PFSK-1 (cell line): ENCODE data around the gene MTTP.

Experiments used
- FOXP2 ChIP-seq: optimal IDR thresholded peaks from 2 replicates; pipeline ENCODE3; 2011; ENCODE audit warnings: borderline replicate concordance, control low read depth, inconsistent platforms; ENCODE audit not compliant: insufficient read depth; ENCODE audit errors: extremely low read length, extremely low read depth
- POLR2AphosphoS5 ChIP-seq: IDR thresholded peaks from 2 replicates; pipeline ENCODE4 v1.6.1; 2012; ENCODE audit warnings: low read depth, mild to moderate bottlenecking, control low read depth, low read length, moderate library complexity
- REST ChIP-seq, 2 experiments: IDR thresholded peaks; 2 replicates each; pipeline versions ENCODE4 v1.6.1 to v1.8.0; 2011 to 2012; ENCODE audit warnings: low read depth in 2 of 2, low read length in 2 of 2, control low read depth in 1 of 2, inconsistent platforms in 1 of 2, mild to moderate bottlenecking in 1 of 2, moderate library complexity in 1 of 2; ENCODE audit not compliant: insufficient read depth in 1 of 2
- SIN3A ChIP-seq: IDR thresholded peaks from 2 replicates; pipeline ENCODE4 v1.6.1; 2012; ENCODE audit warnings: mild to moderate bottlenecking, low read length, moderate library complexity, borderline replicate concordance; ENCODE audit not compliant: insufficient read depth
- TAF1 ChIP-seq: IDR thresholded peaks from 2 replicates; pipeline ENCODE4 v1.6.1; 2012; ENCODE audit warnings: low read length, control low read depth, borderline replicate concordance; ENCODE audit not compliant: insufficient read depth

MTTP gene

DNA sequence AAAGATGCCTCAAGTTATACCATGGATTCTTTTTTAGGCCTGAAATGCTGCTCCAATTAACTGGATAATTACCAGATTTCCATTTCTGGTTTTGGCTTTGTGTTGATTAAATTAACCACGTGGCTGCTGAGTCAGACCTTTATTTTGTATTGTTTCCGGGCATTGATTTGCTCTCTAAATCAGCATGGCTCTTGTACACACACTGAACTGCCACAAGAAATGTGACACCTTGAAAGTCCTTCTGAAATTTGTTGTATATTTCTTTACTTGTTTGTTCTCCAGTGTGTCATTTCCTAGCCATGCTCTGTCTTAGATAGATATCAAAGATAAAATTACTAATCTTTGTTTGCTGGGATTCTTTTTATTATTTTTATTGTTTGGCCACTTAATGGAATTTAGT lies 11.7 kb downstream of the MTTP start:
- TF ChIP-seq SIN3A (no peak), TAF1 (no peak), POLR2AphosphoS5 (no peak), FOXP2 (no peak), REST (IDR thresholded peaks at IDR 0.05; ENCODE audit: insufficient read depth in 1 of 2, low read depth in 2 of 2, low read length in 2 of 2) (no peak)

- no peak for TF ChIP-seq SIN3A
- TF ChIP-seq REST (IDR thresholded peaks at IDR 0.05; ENCODE audit: insufficient read depth in 1 of 2, low read depth in 2 of 2, low read length in 2 of 2) = no peak
- no peak for TF ChIP-seq POLR2AphosphoS5
- no peak for TF ChIP-seq TAF1
- TF ChIP-seq FOXP2 = no peak
Observed at GRCh38 chr4:99586797-99587196, 12.2 kb downstream of the MTTP start.

GRCh38 chr4:99587309-99587708 lies 12.7 kb downstream of the MTTP start:
- TF ChIP-seq POLR2AphosphoS5 (no peak), TAF1 (no peak), REST (IDR thresholded peaks at IDR 0.05; ENCODE audit: insufficient read depth in 1 of 2, low read depth in 2 of 2, low read length in 2 of 2) (no peak), FOXP2 (no peak), SIN3A (no peak)

- TF ChIP-seq SIN3A (no peak), TAF1 (no peak), REST (IDR thresholded peaks at IDR 0.05; ENCODE audit: insufficient read depth in 1 of 2, low read depth in 2 of 2, low read length in 2 of 2) (no peak), FOXP2 (no peak), POLR2AphosphoS5 (no peak)
Observed at GRCh38 chr4:99587803-99588202, 13.2 kb downstream of the MTTP start.

GRCh38 chr4:99591757-99592156 lies 17.1 kb downstream of the MTTP start:
- TF ChIP-seq REST (IDR thresholded peaks at IDR 0.05; ENCODE audit: insufficient read depth in 1 of 2, low read depth in 2 of 2, low read length in 2 of 2) = no peak
- TF ChIP-seq SIN3A = no peak
- TF ChIP-seq FOXP2 = no peak
- no peak for TF ChIP-seq POLR2AphosphoS5
- no peak for TF ChIP-seq TAF1
